Activated CD8-positive, alpha-beta memory T cell treated with anti-CD3 and anti-CD28 coated beads, Interleukin-2, amount 50 U/mL, for 48 hours (primary cell): ENCODE data around the gene MAP3K4.

Experiments
- DNase-seq: peaks from one replicate; pipeline ENCODE4 v3.0.0-alpha.2; 2020

MAP3K4 gene

DNA sequence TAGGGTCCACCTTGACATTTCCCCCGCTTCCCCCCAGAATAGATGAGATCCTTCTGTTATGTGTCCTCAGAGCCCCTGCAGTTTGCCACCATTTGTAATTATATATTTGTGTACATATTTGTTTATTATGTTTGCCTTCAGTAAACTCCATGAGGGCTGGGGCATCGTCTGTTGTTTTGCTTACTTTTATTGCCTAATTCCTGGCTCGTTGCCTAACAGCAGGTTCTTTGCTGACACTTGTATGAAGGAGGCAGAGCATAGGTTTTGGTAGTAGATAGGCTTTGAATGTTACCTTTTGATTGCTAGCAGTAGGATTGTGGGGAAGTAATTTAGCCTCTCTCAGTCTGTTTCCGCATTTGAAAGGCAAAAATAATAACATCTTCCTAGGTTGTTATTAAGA, 9.9 kb downstream of the MAP3K4 start:
- DNase-seq = no peak

DNA sequence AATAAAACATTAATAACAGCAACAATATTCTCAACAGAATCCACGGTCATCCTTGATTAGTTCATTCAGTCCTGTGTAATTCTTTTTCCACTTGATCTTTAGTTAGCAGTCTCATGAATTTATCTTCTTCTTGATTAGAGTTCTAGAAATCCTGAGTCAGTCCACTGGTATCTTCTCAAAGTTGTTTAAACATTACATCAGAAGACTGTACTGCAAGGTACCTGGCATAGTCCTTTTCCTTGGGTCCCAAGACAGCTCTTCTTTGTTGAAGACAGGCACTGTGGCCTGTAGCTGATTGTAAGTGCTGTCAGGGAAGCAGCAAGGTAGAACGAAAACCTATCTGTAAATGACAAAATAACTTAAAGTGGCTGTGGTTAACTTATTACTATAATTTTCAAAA, 11.8 kb downstream of the MAP3K4 start:
- no peak for DNase-seq

DNA sequence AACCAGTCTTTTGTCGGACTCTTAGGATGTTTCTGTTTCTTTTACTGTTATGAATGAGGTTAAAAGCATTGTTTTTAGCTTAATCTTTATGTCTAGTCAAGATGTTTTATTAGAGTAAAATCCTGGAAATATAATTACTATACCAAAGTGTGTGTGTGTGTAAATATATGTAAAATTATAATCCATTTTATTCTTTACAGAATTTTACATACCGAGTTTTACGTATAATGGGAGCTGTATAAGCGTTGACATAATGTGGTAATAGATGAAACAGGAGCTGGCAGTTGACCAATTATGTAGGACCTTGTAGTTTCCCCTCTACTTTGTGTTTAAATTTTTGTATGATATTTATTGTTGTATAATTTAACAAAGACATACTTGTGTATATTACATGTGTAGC, 16.7 kb downstream of the MAP3K4 start:
- DNase-seq = no peak

DNA sequence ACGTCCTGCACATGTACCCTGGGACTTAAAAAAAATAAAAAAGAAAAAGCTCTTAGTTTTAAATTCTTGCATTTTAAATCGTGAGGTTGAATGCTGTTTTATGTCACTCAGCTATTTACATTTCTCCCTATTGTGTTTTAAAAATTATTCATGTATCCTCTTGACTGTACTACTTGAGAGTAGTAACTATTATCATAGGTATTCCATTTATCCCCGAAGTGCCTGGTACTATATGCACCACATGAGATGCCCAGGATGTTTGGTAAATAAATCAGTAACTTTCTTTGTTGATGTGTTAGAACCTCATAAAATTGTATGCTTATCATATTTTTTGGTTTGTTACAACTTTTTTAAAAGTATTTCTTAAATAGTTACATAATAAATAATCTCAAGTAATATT, 18.4 kb downstream of the MAP3K4 start:
- DNase-seq = no peak

DNA sequence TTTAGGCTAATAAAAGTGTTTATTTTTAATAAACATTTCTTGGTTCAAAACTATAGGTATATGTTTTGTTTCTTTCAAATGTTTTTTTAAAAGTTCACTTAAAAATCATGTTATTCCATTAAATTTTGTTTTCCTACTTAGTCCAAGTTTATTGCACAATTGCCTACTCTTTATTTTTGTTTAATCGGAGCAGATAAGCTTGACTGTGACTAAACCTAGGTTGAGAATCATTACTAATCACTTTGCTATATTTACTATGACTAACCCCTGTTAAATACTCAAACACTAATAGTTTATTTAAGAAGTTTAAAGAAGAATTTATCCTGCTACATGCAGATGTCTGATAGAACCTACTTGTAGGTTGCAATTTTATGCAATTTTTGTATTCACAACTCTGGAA, 18.8 kb downstream of the MAP3K4 start:
- DNase-seq = no peak

DNA sequence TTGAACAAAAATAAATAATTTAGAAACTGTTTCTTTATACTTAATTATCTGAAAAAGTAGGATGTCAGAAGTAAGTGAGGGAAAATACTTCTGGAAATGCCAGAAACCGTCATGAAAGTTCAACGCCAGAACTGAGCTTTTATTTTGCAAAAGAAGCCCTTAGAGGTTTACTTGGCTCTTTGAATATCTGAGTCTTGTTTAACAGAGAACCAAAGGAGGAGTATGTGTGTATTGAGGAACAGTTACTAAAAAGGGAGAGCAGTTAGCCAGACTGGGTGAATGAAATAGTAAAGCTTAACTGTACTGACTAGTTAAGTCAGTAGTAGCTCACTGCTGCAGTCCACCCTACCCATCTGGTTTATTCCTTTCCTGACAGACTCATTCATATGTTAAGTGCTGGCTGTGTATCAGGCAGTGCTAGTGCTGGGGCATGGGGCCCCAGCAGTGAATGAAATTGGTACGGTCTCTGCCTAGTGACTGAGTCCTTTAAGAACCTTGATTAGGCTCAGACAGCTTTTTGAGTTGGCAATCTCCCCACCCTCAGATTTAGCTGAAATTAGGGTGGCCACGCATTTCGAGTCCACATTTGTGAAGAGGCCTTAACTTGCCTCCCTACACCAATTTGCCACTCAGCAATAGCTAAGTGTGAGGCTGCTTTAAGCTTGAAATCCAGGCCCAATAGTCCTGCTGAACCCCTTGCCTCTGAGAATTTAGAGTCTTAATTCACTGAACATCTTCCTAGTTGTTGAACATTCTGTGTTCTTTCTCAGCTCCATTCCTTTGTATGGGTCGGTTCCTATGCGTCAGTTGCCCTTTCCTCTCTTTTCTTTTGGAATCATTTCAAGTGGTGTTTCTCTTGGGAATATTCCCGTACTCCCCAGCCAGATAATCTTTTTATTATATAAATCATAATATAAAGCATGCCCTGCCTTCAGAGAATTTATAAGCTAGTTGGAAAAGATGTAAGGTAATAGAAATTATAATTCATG, 20.2 kb downstream of the MAP3K4 start:
- no peak for DNase-seq

DNA sequence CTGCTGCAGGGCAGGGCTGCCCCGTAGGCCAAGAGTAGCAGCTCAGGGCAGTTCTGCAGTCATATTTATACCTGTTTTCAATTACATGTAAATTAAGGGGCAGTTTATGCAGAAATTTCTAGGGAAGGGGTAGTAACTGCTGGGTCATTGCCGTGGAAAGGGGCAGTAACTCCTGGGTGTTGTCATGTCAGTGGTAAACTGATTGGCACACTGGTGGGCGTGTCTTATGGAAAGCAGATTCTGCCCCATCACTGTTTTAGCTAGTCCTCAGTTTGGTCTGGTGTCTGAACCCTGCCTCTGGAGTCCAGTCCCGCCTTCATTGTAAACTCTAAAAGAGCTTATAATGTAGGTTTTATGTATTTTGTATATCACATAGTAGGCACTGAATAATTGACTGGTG, 22.1 kb downstream of the MAP3K4 start:
- DNase-seq = no peak

DNA sequence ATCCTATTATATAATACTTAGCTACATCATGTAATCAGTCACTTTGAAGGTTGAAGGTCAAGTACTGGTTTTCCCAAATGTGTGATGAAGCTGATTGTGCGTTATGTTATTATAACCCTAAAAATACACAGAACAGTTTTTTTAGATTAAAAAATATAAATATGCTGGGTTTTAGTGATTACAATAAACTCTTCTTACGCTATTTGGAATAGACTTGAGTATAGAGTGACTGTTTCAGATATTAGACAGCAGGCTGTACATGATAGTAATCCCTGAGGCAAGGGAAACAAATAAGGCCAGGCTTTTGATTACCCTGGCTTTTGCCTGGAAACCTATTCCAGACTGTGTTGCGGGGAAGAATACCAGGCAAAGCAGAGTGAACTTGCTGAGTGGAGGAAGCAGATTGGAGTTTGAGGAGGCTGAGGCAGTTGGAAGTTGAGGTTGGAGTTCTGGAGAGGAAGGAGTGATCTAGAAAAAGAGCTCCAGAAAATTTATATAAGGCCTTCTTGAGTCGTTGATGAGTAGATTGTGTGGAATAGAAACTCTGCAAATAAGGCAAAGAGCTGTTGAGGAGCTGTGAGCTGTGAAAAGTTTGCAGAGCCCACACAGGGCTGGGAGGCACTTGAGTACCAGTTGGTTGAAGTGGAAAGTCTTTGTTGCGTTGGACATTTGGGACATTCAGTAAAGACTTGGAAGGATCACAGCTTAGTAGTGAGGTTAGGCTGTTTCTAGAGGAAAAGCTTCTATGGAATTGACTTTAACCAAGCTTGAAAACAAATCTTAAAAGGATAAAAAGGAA, 26.4 kb downstream of the MAP3K4 start:
- no peak for DNase-seq

DNA sequence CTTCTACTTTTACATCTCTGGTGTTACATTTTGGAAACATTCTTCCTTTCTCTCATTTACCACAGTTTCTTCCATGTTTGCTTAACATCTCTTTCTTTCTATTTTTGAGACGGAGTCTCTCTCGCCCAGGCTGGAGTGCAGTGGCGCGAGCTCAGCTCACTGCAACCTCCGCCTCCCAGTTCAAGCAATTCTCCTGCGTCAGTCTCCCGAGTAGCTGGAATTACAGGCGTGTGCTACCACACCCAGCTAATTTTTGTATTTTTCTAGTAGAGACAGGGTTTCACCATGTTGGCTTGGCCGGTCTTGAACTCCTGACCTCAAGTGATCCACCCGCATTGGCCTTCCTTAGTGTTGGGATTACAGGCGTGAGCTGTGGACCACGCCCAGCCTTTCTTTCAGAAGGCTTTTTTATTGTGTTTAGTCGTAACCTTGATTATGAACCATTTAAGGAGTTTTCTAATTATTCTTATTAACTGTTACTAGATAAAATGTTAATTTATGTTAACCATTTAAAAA, 27.8 kb downstream of the MAP3K4 start:
- no peak for DNase-seq

DNA sequence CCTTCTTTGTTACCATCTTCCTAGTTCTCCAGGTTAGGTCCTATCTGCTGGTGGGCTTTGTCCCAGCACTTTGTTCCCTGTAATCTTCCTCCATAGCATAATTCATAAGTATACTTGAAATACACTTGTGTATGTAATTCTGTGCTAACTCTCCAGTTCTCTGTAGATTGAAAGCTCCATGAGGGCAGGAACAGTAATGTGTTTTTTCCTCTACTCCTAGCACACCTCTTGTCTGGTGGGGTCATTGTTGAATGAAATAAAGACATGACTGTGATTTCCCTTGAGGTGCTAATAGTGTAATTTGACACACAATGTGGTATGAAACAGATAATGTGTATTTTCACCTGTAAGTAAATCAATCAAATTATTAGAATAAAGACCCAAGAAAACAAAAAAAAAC, 30.0 kb downstream of the MAP3K4 start:
- no peak for DNase-seq

DNA sequence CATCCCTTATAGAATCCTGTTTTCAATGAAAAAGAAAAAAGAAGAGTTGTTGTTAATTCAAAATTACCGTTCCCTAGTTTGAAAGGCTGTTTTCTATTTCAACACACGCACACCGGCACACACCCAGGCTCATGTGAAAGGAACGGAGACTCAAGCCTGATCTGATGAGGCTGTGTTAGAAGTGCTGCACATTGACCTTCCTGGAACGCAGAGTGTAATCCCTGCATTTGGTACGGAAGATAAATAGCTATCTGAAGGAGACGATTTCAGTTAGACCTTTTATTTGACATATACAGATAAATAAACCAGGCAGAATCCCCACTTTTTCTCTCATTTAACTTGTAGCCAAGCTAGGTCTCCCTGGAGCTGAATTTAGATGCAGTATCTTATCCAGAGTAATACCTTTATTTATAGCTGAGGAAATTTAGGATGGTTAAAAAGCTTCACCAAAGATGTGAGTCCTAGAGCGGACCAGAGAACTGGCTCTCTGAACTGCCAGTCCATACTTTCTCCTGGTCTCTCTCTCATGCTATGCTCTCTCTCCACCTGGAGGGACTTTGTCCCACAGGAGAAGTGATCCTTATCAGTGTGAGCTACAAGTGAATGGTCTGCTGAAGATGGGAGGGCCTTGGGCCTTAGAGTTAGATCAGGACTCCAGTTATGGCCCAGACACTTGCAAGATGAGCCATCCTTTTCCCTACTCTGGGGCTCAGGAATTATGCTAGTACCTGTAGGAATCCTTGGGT, 30.6 kb downstream of the MAP3K4 start:
- DNase-seq = no peak

DNA sequence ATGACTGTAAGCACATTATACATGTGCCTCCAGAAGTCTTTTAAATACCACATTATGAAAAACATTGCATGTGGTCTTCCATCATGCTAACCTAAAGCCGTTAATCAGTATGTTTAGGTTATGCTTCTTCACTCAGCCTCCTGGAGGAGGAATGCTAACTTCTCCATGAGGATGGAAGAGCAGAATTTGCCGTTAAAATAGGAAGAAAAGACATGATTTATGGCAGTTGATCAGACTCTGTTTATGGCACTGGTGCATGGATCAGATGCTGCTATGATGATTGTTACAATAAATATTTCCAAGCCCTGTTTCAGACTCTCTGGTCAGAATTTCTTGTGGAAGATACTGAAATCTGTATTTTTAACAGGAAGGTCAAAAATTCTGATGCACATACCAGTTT, 31.7 kb downstream of the MAP3K4 start:
- no peak for DNase-seq

DNA sequence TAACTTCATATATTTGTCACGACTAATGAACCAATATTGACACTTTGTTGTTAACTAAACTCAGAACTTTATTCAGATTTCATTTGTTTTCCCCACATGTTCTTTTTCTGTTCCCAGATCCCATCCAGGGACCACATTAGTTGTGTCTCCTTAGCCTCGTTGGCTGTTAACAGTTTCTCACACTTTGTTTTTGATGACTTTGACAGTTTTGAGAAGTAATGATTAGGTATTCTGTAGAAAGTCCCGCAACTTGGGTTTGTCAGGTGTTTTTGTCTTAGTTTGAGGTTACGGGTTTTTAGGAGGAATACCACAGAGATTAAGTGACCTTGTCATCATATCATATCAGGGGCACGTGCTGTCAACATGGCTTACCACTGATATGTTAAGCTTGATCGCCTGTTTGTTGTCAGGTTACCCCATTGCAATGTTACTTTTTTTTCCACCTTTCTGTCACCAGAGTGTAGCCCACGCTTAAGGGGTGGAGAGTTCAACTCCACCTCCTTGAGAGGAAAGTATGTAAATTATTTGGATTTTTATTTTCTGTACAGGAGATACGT, 32.9 kb downstream of the MAP3K4 start:
- no peak for DNase-seq

DNA sequence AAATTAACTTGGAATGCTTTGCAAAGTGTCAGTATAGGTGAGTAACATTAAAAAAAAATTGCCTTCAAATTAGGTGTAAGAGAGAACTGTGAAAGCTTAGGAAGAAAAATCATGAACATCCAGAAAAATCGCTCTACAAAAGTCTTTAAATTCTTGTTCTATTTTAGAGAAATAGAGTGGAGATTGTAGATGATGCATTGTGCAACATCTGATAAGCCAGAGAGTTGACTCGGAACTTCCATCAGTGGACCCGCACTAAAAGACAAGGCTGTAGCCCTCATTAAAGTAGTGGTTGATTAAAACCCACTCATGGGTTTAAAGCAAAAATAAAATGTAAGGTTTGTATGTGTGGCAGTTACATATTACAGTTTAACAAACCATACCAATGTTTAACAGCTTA, 35.8 kb downstream of the MAP3K4 start:
- DNase-seq = no peak

DNA sequence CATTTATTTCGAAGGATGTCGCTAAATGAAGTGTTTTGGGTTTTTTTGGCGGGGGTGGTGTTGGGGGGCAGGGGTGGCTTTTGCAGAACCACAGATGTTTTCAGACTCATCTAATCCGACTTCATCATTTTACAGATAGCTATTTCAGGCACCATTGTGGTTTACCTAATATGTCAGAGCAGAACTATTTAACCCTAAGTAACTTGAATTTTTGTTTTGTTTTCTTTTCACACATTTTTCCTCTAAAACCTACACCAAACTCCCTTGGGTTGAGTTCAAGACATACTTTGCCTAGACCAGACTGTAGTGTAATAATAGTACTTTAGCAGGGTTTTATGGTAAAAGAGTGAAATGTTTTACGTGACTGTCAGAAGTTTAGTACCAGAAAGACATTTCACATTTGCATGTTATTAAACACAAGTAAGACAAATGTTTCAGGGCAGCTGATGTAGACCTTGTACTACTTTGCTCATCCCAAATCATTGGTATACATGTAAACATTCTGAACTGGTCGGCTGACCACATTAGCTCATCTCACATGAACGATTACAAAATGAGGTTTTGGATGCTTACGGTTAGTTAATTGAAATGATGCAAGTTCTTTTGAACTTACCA, 37.7 kb downstream of the MAP3K4 start:
- DNase-seq = no peak

DNA sequence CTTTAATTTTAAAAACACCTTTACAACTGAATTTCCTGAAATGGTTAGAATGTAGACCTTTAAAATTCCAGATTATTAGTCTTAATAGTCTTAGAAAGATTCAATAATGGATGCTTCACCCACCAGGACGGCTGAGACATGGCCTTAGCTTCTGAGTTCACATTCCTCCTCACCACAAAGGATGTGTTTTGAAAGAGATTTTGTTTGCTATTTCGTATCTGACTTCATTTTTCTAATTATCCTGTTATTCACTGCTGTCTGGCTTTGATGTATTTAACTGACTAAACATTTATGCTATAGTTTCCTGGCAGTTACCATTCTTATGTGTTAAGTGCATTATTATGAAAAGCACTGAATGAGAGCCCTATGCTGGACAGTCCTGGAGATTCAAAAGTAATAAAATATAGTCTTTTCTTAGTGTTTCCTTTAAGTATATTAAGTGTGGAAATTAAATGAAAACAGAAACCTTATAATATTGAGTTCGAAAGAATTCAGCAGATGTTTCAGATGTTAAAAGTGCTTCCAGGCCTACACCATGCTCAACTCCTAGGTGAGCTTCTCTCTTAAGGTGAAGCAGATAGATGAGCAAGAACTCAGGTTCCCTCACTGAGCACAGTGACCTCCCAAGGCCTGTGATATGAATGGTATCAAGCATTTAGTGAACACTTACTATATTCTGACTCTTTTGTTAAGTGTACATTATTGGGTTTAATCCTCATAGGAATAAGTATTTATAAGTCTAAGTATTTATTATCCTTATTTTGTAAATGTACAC, 40.3 kb downstream of the MAP3K4 start:
- DNase-seq = no peak

DNA sequence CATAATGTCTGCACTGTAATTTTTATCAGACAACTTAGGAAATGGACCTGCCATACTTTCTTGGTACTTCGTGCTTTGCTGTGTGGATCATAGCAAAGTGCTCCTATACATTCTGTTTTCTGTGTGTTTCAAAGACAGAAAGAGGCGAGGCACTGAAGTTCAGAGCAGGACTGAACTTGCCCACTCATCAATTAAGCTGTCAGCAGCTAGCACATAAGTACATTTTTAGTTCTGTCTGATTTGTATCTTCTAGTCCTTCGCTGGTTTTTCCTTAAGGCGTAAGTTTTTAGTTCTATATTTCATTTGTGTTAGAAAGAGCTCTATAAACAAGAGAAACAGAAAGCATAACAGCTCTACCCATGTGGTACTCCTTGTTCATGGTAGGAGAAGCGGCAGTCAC, 42.1 kb downstream of the MAP3K4 start:
- no peak for DNase-seq

DNA sequence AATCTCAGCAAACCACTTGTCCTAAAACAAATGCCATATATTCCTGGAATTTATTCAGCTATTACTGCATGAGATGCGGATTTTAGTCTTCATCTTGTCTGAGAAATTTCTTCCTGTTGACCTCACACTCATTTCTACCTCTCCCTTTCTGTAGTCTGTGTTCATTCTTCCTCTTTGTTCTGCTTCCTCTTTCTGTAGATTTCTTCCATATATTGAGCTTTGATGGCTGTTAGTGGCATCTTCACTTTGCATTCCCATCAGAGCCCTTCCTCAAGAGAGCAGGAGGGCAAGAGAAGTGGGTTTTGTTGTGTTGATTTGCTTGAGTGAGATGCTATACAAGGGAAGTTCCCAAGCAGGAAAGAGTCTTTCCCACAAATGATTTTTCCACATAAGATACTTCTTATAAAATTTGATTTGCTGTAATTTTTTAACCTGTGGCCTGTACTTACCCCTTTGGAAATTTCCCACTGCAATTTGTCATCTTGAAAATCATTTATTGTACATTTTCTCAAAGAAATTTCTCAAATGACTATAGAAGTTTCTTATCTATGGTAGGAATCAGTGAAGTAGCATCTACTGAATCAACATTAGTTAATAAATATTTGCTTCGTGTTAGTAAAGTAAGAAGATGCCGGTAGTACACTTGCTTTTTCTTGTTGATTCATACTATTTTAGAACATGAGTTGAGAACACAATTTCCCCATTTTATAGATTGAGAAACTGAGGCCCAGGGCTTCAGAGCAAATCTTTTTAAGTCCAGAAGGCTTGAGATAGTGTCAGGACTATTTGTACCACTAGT, 43.8 kb downstream of the MAP3K4 start:
- DNase-seq = no peak

DNA sequence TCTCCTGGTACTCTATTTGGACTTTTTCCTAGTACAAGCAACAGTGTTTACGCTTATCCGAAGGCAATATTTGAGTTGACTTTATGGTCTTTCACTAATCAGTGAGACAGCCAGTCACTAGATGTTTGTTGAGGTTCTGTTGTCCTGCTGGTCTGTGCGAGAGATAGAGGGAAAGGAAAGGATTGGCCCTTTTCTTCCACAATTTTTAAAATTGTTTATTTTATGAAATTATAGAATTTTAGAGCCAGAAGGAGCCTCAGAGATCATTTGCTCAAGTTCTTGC, 44.4 kb downstream of the MAP3K4 start:
- DNase-seq = no peak

DNA sequence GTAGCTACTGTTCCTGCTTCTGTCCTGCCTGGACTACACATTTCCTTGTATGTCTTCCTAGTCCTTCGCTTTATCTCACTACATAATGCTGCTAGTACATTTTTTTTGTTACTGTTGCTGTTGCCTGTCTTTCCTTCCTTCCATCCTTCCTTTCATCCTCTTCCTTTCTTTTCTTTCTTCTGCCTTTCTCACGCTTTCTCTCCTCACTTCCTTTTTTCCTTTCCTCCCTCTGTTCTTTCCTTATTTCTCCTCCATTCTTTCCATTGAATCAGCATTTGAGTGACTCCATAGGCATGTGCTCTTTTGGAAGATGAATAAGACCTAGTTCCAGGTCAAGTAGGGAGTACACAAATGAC, 46.3 kb downstream of the MAP3K4 start:
- DNase-seq = no peak
